Peyer's patch (tissue), 4 donors: ENCODE data around the gene DRAM2. TPM values are rescaled to one million over a fixed set of nuclear protein-coding genes. Genes with fewer than 3 reads are reported as not detected.
"Not testable (repeated sequence)": the region's sequence is repeated elsewhere in the genome, so short reads cannot be mapped to it uniquely, and the experiment has no call there.

ENCODE experiments used
- DNase-seq, 3 donors: peaks; one replicate each; pipeline ENCODE4 v3.0.0-alpha.2; 2017 to 2019
- H3K27ac ChIP-seq, 4 donors: fragments of 200-600 bp; sonication (generic); one replicate each; pipeline ENCODE4 v1.5.1; 2016 to 2019
- H3K27me3 ChIP-seq, 2 donors: fragments of 200-600 bp; sonication (generic); one replicate each; pipeline ENCODE4 v1.5.1; 2019
- H3K36me3 ChIP-seq, 3 donors: fragments of 200-600 bp; sonication (generic); one replicate each; pipeline ENCODE4 v1.5.1; 2016 to 2019
- H3K4me1 ChIP-seq, 4 donors: fragments of 200-600 bp; sonication (generic); one replicate each; pipeline ENCODE4 v1.5.1; 2016 to 2019
- H3K4me3 ChIP-seq, 4 donors: fragments of 200-600 bp; sonication (generic); 1 replicate in 3 of 4; 2 replicates in 1 of 4; pipeline ENCODE4 v1.5.1; 2016 to 2019; ENCODE audit warnings: mild to moderate bottlenecking in 1 of 4
- H3K9me3 ChIP-seq, 4 donors: fragments of 200-600 bp; sonication (generic); one replicate each; pipeline ENCODE4 v1.5.1; 2016 to 2019; ENCODE audit warnings: mild to moderate bottlenecking in 1 of 4
- POLR2A ChIP-seq, 2 donors: fragments of 450-650 bp; IDR thresholded peaks; one replicate each; pipeline ENCODE4 v1.5.1; 2017; ENCODE audit warnings: antibody characterized with exemption in 2 of 2, mild to moderate bottlenecking in 2 of 2, moderate library complexity in 2 of 2
- total RNA-seq, 4 donors: library from RNA; depleted of rRNA; stranded (reverse); fragments of >200 nt; gene quantifications; one replicate each; pipeline ENCODE4 v1.1.0, GENCODE V29; 2016
- TF ChIP-seq, protein P1 (sequence below), 6 experiments: fragments of 450-650 bp in 4 of 6; fragments of 200-600 bp in 2 of 6; sonication (generic) in 1 of 6; IDR thresholded peaks; one replicate each; pipeline ENCODE4 v1.5.1; 2017 to 2019; ENCODE audit warnings: antibody characterized with exemption in 6 of 6, mild to moderate bottlenecking in 3 of 6, moderate library complexity in 1 of 6

DRAM2 gene
- total RNA-seq, 4 donors from 2014 or later = 28.9 to 64.2 (median 48.5) TPM

DNA sequence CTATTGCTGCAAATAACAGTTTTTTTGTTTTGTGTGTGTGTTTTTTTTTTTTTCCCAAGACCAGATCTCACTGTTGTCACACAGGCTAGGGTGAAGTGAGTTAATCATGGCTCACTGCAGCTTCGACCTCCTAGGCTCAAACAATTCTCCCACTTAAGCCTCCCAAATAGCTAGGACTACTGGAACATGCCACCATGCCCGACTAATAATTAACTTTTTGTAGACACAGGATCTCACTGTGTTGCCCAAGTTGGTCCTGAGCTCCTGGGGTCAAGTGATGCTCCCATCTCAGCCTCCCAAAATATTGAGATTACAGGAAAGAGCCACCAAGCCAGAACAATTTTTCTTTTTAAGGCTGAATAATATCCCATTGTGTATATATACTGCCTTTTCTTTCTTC, 34.9 kb downstream of the DRAM2 start:
- no peak overlapping the region for H3K4me3 ChIP-seq
- no peak for TF ChIP-seq POLR2A (IDR thresholded peaks at IDR 0.05)
- TF ChIP-seq, protein P1, sequence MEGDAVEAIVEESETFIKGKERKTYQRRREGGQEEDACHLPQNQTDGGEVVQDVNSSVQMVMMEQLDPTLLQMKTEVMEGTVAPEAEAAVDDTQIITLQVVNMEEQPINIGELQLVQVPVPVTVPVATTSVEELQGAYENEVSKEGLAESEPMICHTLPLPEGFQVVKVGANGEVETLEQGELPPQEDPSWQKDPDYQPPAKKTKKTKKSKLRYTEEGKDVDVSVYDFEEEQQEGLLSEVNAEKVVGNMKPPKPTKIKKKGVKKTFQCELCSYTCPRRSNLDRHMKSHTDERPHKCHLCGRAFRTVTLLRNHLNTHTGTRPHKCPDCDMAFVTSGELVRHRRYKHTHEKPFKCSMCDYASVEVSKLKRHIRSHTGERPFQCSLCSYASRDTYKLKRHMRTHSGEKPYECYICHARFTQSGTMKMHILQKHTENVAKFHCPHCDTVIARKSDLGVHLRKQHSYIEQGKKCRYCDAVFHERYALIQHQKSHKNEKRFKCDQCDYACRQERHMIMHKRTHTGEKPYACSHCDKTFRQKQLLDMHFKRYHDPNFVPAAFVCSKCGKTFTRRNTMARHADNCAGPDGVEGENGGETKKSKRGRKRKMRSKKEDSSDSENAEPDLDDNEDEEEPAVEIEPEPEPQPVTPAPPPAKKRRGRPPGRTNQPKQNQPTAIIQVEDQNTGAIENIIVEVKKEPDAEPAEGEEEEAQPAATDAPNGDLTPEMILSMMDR (IDR thresholded peaks at IDR 0.05) = no peak
- H3K27me3 ChIP-seq = no peaks in the 10 kb centered on the region
- H3K4me1 ChIP-seq = peaks cover 0 to 4% (median 0%) of the 10 kb centered on the region in 4 donors
- no peaks in the 10 kb centered on the region for H3K36me3 ChIP-seq
- no peak overlapping the region for H3K27ac ChIP-seq
- H3K9me3 ChIP-seq = no peaks in the 10 kb centered on the region
- DNase-seq = no peak

GRCh38 chr1:111101854-111102642, 37.8 kb downstream of the DRAM2 start:
- DNase-seq = peak in 2 of 3 donors; percentile 61
- no peaks in the 10 kb centered on the region for H3K36me3 ChIP-seq
- peak overlapping the region in 1 of 4 donors; percentile 1 for H3K4me3 ChIP-seq
- H3K4me1 ChIP-seq = peaks cover 0 to 4% (median 0%) of the 10 kb centered on the region in 4 donors
- no peaks in the 10 kb centered on the region for H3K27me3 ChIP-seq
- H3K27ac ChIP-seq = peak overlapping the region in 1 of 4 donors; percentile 49
- TF ChIP-seq, protein P1 (IDR thresholded peaks at IDR 0.05) = no peak
- no peak for TF ChIP-seq POLR2A (IDR thresholded peaks at IDR 0.05)
- peaks cover 0 to 6% (median 0%) of the 10 kb centered on the region in 4 donors for H3K9me3 ChIP-seq

DNA sequence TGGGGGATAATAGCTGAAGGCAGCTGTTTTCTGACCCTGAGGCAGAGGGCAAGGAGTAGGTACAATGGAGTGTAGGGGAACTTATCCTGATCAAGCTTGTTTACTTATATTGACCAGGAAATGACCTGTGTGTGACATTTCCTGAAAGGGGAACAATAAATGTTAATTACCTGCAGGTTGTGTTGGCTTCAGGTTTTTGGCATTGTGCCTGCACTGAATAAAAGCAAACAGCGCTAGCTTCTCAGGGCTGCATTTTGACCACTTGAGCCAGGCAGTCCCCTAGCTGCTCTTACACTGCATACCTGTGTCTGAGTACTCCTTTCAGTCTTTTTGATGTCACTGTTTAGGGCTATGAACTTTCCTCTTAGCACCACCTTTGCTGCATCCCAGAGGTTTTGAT, 40.6 kb downstream of the DRAM2 start:
- Histone ChIP-seq H3K36me3 (no peaks in the 10 kb centered on the region), H3K9me3 (peaks cover 0 to 17% (median 0%) of the 10 kb centered on the region in 4 donors), H3K27ac (no peak overlapping the region), H3K4me3 (no peak overlapping the region), H3K4me1 (peaks cover 0 to 4% (median 0%) of the 10 kb centered on the region in 4 donors), H3K27me3 (no peaks in the 10 kb centered on the region)
- no peak for DNase-seq
- TF ChIP-seq, protein P1 (IDR thresholded peaks at IDR 0.05) = no peak
- TF ChIP-seq POLR2A (IDR thresholded peaks at IDR 0.05) = no peak

GRCh38 chr1:111097356-111098099, 42.4 kb downstream of the DRAM2 start:
- no peak for DNase-seq
- Histone ChIP-seq H3K27ac (no peak overlapping the region), H3K4me3 (no peak overlapping the region), H3K27me3 (no peaks in the 10 kb centered on the region), H3K36me3 (no peaks in the 10 kb centered on the region), H3K4me1 (peaks cover 0 to 4% (median 0%) of the 10 kb centered on the region in 4 donors), H3K9me3 (peaks cover 0 to 17% (median 0%) of the 10 kb centered on the region in 4 donors)
- TF ChIP-seq, protein P1 (IDR thresholded peaks at IDR 0.05) = no peak
- TF ChIP-seq POLR2A (IDR thresholded peaks at IDR 0.05) = no peak

GRCh38 chr1:111095421-111095820, 44.5 kb downstream of the DRAM2 start:
- H3K4me3 ChIP-seq, H3K4me1 ChIP-seq, DNase-seq, H3K27me3 ChIP-seq, H3K27ac ChIP-seq, H3K36me3 ChIP-seq: not testable (repeated sequence)
- peaks cover 0 to 17% (median 0%) of the 10 kb centered on the region in 4 donors for H3K9me3 ChIP-seq

DNA sequence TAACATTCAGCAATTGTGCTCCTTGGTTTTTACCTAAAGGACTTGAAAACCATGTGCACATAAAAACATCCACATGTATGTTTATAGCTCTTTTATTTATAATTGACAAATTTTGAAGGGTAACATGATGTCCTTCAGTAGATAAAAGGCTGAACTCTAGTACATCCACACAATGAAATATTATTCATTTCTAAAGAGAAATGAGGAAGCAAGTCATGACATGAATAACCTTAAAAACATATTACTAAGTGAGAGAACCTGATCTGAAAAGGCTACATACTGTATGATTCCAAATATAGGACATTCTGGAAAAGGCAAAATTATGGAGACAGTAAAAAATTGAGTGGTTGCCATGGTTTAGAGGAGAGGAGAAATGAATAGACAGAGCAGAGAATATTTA, 50.3 kb downstream of the DRAM2 start:
- DNase-seq = no peak
- Histone ChIP-seq H3K4me3 (no peak overlapping the region), H3K27ac (no peak overlapping the region), H3K36me3 (no peaks in the 10 kb centered on the region), H3K4me1 (no peaks in the 10 kb centered on the region), H3K27me3 (no peaks in the 10 kb centered on the region), H3K9me3 (no peaks in the 10 kb centered on the region)
- TF ChIP-seq, protein P1 (IDR thresholded peaks at IDR 0.05) = no peak
- TF ChIP-seq POLR2A (IDR thresholded peaks at IDR 0.05) = no peak
